Regular cardiac myocyte (primary cell): ENCODE data around the gene CRYBG1. TPM values are rescaled to one million over a fixed set of nuclear protein-coding genes. Genes with fewer than 3 reads are reported as not detected.

Source experiments
- total RNA-seq: library from RNA; depleted of rRNA; stranded (reverse); fragments of >200 nt; gene quantifications from 2 replicates; pipeline ENCODE4 v1.2.3, GENCODE V29; 2014

CRYBG1 gene, protein sequence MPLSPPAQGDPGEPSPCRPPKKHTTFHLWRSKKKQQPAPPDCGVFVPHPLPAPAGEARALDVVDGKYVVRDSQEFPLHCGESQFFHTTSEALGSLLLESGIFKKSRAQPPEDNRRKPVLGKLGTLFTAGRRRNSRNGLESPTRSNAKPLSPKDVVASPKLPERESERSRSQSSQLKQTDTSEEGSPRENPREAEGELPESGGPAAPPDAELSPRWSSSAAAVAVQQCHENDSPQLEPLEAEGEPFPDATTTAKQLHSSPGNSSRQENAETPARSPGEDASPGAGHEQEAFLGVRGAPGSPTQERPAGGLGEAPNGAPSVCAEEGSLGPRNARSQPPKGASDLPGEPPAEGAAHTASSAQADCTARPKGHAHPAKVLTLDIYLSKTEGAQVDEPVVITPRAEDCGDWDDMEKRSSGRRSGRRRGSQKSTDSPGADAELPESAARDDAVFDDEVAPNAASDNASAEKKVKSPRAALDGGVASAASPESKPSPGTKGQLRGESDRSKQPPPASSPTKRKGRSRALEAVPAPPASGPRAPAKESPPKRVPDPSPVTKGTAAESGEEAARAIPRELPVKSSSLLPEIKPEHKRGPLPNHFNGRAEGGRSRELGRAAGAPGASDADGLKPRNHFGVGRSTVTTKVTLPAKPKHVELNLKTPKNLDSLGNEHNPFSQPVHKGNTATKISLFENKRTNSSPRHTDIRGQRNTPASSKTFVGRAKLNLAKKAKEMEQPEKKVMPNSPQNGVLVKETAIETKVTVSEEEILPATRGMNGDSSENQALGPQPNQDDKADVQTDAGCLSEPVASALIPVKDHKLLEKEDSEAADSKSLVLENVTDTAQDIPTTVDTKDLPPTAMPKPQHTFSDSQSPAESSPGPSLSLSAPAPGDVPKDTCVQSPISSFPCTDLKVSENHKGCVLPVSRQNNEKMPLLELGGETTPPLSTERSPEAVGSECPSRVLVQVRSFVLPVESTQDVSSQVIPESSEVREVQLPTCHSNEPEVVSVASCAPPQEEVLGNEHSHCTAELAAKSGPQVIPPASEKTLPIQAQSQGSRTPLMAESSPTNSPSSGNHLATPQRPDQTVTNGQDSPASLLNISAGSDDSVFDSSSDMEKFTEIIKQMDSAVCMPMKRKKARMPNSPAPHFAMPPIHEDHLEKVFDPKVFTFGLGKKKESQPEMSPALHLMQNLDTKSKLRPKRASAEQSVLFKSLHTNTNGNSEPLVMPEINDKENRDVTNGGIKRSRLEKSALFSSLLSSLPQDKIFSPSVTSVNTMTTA (N-terminal part only)
- 1.7 and 7.1 TPM in 2 replicates for total RNA-seq

DNA sequence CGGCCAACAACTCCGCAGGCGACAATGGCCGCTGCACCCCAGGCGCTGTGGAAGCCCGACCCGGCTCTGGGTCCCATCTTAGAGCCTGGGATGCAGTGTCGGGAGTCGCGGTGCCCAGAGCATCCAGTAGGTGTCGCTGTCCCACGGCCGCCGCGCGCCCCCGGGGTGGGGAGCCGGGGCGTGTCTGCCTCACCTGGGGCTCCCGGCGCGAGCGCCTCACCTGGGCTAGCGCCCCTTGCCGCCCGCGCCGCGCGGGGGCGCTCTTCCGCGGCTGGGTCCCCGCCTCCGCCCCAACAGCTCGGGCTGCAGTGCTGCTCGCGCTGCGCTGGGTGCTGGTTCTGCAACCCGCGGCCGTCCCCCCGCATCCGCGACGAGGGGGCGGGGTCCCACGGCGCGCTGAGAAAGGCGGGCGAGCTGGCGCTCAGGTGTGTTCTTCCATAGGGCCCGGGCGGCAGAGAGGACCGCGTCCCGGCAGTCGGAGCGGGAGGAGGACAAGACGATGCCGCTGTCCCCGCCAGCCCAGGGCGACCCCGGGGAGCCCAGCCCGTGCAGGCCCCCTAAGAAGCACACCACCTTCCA lies at the start of gene CRYBG1:
TSS of gene CRYBG1 (plus strand) at position 308 of the 579 bp plus-strand sequence. CDS start at position 500, 192 bp downstream.

DNA sequence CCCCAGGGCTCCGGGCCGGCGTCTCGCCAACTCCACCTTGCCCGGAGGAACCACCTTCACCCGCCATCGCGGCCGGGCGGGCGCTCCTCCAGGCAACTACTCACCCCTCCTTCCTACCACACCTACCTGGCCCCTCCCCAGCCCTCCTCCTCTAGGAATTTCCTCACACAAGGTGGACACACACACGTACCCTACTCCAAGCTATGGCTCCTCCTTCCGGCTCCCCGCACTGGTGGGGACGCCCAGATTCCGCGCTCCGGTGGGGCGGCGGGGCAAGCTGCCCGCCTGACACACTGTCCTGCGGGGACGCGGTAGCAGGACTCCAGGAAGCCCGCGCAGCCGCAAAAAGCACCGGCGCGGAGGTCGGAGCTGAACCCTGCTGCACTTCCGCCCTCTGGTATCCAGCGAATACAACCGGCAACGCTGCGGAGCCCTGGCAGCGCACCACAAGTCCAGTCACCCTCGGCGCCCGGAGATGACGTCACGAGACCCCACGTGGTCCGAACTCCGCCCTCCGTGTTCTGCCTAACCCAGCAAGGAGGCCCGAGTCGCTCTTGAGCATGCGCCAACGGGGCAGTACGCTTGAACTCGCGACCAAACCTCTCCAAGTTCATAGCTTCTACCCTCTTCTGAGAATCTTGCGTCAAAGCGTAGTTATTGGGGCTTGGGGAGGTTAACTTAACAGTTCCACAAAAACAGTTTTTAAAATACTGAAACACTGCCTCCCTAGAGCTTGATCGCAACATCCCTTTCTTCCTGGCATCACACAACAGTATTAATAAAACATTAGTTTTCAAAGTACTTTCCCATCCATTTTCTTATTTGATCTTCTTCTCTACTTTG lies 35.0 kb upstream of the CRYBG1 start, which contains the start of gene ATG5:
TSS of gene ATG5 (minus strand) at position 425 of the 843 bp plus-strand sequence. CDS start 9,552 bp downstream, outside the sequence.

Other genes starting within 250 kb of the CRYBG1 start
- 49.5 and 60.0 TPM in 2 replicates for gene ATG5, start 35.0 kb upstream of the CRYBG1 start, total RNA-seq